Stimulated activated CD4-positive, alpha-beta T cell treated with anti-CD3 and anti-CD28 coated beads, Interleukin-12 subunit alpha, Interleukin-12 subunit beta, amount 100 ng/mL, for 48 hours (primary cell): ENCODE data around the gene CYSLTR2.
A peak's percentile ranks its signal among the peaks of the same experiment; 100 is the strongest.

Source experiments
- DNase-seq, 3 donors: peaks; one replicate each; pipeline ENCODE4 v3.0.0-alpha.2; 2020; ENCODE audit warnings: low read depth in 2 of 3, low spot score in 1 of 3

CYSLTR2 gene

GRCh38 chr13:48653472-48653939 lies at the start of gene CYSLTR2:
TSS of gene CYSLTR2 (plus strand) at chr13:48653929. CDS start at chr13:48706818, 52,889 bp downstream.
- DNase-seq = peak in 1 of 3 donors; percentile 13

DNA sequence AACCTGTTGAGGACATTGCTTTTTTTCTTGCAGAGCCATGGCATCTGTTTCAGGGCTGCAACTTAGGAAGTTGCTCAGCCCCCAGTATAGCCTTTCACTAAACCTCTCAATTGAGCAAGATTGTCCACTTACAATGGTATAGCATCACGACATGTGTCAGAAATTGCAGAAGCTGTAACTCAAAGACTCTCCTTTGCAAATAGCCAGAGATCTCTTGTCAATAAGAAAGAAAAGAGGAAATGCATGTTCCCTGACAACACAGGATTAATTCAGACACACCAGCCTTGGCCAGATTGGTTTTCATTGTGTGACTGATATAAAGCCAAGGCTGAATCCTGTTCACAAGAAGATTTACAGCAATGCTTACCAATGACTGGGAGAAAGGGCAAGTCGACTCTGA lies 38.7 kb upstream of the CYSLTR2 start:
- DNase-seq = no peak

DNA sequence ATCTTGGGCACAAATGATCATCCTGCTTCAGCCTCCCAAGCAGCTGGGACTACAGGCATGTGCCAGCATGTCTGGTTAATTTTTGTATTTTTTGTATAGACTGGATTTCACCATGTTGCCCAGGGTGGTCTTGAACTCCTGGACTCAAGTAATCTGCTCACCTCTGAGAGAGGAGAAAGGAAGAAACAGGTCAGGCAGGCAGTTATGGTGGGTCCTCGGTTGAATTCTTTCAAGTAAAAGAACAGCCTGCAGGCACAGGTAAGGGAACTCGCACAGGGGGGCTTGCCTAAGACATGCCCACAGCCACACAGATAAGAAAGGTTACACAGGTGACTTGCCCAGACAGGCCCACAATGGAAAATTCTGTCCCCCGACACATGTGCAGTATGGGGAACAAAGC lies 34.8 kb upstream of the CYSLTR2 start:
- DNase-seq = no peak

GRCh38 chr13:48621056-48621455 lies 32.7 kb upstream of the CYSLTR2 start:
- no peak for DNase-seq

DNA sequence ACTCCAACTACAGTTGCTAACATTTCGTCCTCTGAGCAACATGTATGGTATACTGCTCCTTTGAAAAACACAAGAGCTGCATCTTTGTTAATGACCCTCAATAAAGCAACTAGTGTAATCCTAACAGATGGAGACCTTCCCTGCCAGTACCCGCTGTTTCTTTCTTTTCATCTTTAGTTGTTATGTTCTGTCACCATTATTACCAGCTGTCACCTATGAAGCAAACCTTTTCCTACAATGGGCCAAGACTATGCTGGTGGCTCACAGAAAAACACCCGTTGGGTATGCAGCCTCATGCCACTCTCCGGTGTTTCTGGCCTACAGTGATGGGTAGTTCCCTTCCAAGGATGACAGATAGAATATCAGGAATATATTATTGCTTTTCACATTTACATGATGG lies 29.7 kb upstream of the CYSLTR2 start:
- no peak for DNase-seq

GRCh38 chr13:48624858-48625257 lies 28.9 kb upstream of the CYSLTR2 start:
- DNase-seq = no peak

- no peak for DNase-seq
These were observed 28.2 kb upstream of the CYSLTR2 start for GRCh38 chr13:48625413-48626076.

DNA sequence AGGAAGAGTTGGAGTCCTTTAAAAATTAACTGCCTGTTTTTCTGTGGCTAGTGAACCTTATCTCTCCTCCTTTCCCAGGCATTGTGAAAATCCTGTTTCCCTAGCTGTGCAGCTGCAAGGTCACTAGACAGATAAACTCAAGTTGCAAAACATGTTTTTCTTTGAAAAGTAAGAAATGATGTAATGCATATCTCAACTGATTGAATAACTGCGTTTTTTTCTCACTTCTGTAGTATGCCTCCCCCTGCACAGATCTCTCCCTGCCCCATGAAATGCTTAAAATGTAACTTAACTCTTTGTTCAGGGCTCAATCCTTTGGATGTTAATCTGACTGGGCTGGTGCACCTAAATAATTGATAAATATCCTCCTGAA lies 27.7 kb upstream of the CYSLTR2 start:
- no peak for DNase-seq

- no peak for DNase-seq
These were observed 26.8 kb upstream of the CYSLTR2 start for GRCh38 chr13:48626726-48627451.

DNA sequence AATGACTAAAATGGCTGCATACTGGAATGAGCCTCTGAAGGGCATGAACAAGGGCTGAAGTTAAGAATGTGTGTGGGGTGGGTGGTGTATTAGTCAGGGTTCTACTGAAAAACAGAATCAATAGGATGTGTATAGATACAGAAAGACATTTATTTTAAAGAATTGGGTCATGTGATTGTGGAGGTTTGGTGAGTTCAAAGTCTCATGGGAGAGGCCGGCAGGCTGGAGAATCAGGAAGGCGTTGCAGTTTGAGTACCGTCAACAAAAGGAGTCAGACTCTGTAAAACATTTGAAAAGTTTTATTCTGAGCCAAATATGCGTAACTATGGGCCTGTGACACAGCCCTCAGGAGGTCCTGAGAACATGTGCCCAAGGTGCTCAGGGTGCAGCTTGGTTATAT lies 24.5 kb upstream of the CYSLTR2 start:
- DNase-seq = no peak

DNA sequence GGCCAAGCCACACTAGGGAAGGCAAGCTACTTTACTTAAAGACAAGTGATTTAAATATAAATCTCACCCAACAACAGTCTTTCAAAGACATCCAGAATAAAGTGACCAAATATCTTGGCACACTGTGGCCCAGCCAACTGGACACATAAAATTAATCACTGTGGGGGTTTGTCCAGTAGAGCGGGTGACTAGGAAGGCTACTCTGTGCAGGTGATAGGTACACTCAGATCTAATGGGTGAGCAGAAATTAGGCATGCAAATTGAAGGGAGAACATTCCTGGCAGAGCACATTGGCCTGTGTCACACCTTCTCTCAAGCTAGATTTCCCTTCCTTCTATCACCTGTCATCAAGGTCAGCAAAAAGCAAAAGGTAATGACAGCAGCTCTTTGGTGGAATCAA lies 23.4 kb upstream of the CYSLTR2 start:
- DNase-seq = no peak

DNA sequence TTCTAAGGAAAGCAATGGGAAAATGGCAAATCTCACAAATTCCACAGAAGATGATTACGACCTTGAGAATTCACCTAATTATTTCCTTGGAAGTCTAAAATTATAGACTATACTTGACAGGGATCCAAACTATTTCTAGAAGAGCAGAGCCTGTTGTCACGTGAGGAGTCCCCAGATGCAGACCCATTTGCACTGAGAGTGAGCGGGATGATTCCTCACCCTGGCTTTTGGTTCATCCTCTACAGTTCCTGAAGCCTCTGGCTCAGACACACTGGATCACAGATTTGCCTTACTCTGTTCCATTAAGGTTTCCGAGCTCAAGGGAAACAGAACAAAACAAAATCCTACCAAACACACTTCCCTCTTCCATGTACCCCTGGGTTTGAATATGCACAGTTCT lies 23.0 kb upstream of the CYSLTR2 start:
- no peak for DNase-seq

GRCh38 chr13:48631441-48631840 lies 22.3 kb upstream of the CYSLTR2 start:
- no peak for DNase-seq

DNA sequence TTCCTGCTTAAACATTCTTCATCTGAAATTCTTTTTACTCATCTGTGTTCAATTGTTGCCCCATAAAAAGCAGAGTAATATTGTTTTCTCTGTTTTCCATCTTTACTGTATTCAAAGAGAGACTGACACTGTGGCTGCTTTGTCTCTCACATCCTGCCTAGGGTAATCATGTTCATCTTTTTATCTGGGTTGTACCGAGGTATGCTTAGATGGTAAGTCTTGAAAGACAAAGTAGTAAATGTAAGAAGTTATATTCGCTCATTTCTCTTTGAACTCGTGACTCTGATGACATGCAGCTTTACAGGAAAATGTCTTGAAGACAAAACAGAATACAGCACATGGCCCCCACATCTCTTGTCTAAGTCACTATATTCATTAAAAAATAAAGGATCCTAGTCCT lies 20.0 kb upstream of the CYSLTR2 start:
- DNase-seq = no peak

- no peak for DNase-seq
These were observed 19.1 kb upstream of the CYSLTR2 start for GRCh38 chr13:48634636-48635035.

DNA sequence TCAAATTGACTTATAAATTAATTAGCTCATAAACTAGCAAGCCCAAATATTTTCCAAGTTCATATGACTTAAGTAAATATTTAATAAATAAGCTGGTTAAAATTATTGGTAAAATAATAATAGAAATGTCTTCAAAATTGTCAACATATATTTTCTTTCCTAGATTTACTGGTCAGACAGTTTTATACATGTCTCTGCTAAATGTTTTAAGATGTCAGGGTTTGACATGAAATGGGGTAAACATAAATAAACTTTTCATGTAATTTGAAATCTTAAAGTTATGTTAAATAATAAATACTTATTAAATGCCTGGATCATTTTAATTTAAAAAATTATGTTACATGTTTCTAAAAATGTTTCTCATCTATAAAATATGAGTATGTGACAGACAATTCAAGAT lies 18.3 kb upstream of the CYSLTR2 start:
- DNase-seq = no peak

- DNase-seq = no peak
These were observed 17.2 kb upstream of the CYSLTR2 start for GRCh38 chr13:48636550-48636949.

DNA sequence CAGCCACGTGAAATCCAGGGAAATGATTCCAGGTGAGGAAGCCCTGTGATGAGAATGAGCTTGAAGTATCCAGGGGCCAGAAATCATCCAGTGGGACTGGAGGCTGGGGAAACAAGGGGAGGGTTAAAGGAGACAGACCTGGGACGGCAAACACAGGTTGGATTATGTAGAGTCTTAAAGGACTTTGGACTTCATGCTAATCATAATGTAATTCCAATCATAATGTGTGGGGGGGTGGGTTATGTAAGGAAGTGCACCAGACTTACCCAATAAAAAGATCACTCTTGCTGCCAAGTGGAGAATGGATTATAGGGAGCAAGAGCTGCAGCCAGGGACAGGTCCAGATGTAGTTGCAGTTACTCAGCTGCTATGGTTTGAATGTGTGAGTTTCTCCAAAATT lies 16.1 kb upstream of the CYSLTR2 start:
- DNase-seq = no peak

DNA sequence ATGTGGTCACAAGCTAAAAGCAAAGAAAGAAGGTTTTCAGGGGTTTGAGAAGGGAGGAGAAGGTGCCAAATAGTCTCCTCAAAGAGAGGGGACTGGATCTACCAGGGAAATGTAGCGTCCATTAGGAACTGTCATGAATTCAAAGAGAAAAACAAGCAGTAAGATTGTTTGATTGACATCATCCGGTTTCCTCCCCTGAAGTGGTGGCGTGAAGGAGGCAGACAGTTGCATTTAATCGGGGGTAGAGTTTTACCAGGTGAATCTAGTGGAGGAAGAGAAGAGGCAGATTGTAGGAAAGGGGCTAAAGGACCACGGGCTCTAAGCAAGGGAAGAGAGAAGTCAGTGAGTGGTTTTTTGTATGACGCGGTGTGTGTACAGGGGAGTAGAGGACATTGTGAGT lies 13.0 kb upstream of the CYSLTR2 start:
- DNase-seq = no peak

- no peak for DNase-seq
These were observed 12.3 kb upstream of the CYSLTR2 start for GRCh38 chr13:48641404-48641803.

GRCh38 chr13:48642061-48642460 lies 11.7 kb upstream of the CYSLTR2 start:
- no peak for DNase-seq

- no peak for DNase-seq
These were observed 10.6 kb upstream of the CYSLTR2 start for GRCh38 chr13:48643159-48643558.

DNA sequence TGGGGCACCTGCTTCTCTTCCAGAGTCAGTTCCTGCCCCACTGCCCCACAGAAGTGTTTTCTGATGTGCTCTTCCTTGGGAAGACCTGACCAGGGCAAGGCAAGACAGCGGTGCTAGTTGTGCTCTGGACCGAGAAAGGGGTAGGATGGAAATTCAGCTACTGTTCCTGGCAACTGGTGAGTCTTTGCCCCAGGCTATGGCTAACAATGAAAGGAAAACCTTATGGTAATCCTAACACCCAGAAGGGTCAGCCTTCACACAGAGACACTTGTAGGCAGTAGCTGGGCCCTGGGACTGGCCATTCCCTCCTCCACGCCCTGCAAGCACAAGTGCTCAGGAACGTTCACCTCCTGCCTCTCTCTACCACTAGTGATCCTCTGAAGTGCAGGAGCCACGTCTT lies 9.6 kb upstream of the CYSLTR2 start:
- no peak for DNase-seq
